ENCODE measurements around the gene RBFOX1.

DNA sequence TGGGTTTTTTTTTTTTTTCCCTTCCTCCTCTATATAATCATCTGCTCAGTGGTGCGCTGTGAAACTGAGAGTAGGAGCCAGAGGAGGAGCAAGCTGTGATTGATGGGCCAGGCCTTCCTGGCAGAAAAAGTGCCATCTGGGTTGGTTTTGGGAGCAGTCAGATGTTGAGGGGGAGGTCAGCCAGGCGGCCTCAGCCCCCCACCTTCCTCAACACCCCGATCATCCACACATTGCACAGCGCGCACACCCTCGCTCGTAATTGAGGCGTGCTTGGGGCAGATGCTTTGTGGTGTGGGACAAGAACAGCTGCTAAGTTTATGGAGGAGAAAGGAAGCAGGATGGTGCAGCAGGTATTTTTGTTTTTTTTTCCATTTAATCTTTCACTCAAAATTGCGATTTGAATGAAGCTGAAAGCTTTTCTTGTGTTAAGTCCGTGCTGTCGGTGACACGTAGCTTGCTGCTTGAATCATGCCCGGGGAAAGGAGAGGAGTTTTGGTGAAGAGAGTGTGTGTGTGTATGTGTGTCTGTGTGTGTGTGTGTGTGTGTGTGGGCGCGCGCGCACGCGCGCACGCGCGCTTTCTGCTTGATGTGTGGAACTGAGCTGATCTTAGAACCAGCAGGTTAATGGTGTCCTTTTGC lies 177.4 kb downstream of the RBFOX1 start:
- TF ChIP-seq, protein P1, sequence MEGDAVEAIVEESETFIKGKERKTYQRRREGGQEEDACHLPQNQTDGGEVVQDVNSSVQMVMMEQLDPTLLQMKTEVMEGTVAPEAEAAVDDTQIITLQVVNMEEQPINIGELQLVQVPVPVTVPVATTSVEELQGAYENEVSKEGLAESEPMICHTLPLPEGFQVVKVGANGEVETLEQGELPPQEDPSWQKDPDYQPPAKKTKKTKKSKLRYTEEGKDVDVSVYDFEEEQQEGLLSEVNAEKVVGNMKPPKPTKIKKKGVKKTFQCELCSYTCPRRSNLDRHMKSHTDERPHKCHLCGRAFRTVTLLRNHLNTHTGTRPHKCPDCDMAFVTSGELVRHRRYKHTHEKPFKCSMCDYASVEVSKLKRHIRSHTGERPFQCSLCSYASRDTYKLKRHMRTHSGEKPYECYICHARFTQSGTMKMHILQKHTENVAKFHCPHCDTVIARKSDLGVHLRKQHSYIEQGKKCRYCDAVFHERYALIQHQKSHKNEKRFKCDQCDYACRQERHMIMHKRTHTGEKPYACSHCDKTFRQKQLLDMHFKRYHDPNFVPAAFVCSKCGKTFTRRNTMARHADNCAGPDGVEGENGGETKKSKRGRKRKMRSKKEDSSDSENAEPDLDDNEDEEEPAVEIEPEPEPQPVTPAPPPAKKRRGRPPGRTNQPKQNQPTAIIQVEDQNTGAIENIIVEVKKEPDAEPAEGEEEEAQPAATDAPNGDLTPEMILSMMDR (IDR thresholded peaks at IDR 0.05; ENCODE audit: low read length): no peak
- no peak for TF ChIP-seq EZH2 (IDR thresholded peaks at IDR 0.05; ENCODE audit: borderline replicate concordance, low read length)

Measured in OCI-LY1 (cell line).